SIG-M5 treated with dmso at 0.1 percent for 504 hours (cell line): ENCODE results near the gene SRD5A3.

ENCODE experiments used
- DNase-seq: peaks from one replicate; lab custom pipeline; 2025; ENCODE audit not compliant: unreplicated experiment; lab: John Stamatoyannopoulos, UW

The SRD5A3 gene

GRCh38 chr4:55373461-55373860, 27.4 kb downstream of the SRD5A3 start:
- no peak for DNase-seq

DNA sequence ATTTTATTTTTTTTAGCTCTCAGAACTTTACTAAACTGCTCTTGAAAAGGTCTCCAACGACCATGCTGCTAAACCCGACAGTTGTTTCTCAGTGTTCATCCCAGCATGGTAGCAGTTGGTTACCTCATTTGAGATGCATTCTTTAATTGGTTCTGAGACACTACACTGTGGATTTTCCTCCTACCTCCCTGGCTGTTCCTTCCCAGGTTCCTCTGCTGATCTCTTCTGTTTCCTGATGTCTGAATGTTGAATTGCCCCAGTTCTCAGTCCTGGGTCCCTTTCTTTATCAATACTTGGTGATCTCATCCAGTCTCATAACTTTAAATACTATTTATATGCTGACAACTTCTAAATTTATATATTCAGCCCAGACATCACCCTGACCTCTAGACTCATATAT, 30.7 kb downstream of the SRD5A3 start:
- DNase-seq = no peak

GRCh38 chr4:55378617-55379467, 32.8 kb downstream of the SRD5A3 start:
- no peak for DNase-seq

GRCh38 chr4:55380576-55380975, 34.5 kb downstream of the SRD5A3 start:
- no peak for DNase-seq

DNA sequence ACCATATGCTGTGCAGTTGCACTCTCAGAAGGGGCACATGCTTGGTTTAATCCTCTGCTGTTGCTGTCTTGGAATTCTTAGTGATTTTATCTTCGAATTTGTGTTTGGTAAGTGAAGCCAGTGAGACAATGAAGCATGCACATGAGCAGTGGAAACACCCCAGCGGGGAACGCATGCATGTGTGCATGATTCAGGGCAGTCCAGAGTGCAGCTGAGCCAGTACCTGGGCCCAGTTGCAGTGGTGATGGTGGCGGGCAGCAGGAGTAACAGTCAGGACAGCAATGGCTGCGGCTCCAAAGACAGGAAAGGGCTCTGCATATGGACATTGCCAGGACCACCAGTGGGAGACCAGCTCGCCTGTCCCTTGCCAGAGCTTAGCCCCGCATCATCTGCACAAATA, 35.5 kb downstream of the SRD5A3 start:
- no peak for DNase-seq

DNA sequence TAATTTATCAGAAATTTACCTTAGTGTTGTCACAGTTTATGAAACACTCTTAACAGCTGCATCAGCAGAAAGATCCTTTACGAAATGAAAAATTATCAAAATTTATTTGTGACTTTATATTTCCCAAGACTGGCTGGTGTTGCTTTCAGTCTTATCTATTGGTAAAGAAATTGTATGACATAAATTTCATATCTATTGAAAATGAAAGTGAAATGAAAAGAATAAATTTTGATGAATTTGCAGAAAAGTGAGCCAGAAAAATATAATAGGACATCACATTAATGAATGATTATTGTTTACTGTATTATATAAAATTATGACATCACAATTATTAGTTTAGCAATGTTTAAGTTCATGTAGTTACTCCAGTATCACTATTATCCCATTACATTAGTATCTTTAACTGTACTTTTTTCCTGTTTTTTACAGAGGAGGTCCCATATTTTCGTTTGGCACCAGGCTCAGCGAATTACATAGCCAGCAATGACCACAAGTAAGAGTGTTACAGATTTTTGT, 36.5 kb downstream of the SRD5A3 start:
- no peak for DNase-seq

DNA sequence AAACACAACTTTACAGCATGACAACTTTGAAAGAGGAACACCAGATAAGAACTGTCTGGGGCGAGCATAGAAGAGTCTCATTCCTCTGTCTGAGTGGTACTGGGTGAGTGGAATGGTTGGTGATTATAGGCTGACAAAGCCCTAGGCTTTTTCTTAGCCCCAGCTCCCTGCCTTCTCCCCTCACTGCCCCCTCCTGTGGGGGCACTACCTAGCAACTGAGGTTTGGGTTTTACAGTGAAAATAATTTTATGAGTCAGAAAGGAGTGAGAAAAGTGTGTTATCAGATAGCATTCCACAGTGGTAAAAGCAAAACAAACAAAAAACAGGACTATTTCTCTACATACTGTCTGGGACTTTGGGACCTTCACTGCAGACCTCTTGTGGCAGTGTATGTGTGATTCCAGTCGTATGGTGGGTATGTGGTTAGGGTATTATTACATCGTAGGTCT, 39.2 kb downstream of the SRD5A3 start:
- no peak for DNase-seq

DNA sequence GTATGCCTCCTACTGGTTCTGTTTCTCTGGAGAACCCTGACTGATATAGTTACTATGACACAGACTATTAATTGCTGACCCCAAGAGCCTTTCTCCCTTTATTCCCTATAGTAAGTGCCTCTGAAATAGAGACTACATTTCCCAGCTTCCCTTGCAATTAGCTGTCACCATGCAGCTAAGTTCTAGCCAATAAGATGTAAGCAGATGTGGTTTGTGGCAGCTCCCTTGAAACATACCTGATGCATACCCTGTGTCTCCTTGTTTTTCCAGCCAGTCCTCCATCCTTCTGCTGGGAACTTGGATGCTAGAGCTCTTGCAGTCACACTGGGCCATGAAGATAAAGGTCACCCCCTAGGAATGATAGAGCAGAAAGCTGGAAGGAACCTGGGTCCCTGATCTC, 40.0 kb downstream of the SRD5A3 start:
- DNase-seq = peak; percentile 21

GRCh38 chr4:55386840-55387239, 40.8 kb downstream of the SRD5A3 start:
- no peak for DNase-seq

- no peak for DNase-seq
These were observed 47.6 kb downstream of the SRD5A3 start for GRCh38 chr4:55393461-55394320.

DNA sequence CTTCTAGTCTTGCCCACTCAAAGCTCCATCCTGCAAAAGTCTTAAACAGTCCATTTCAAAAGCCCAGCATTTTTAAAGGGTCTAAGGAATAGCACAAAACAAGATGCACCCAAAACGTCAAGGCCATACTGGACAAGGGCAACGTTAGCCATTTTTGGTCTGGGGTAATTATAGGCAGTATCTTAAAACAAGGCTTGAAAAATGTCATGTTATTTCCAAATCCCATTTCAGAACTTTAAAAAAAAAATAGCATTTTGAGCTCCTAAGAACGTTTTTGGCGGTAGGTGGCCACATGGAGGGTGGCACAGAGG, 49.1 kb downstream of the SRD5A3 start:
- no peak for DNase-seq

DNA sequence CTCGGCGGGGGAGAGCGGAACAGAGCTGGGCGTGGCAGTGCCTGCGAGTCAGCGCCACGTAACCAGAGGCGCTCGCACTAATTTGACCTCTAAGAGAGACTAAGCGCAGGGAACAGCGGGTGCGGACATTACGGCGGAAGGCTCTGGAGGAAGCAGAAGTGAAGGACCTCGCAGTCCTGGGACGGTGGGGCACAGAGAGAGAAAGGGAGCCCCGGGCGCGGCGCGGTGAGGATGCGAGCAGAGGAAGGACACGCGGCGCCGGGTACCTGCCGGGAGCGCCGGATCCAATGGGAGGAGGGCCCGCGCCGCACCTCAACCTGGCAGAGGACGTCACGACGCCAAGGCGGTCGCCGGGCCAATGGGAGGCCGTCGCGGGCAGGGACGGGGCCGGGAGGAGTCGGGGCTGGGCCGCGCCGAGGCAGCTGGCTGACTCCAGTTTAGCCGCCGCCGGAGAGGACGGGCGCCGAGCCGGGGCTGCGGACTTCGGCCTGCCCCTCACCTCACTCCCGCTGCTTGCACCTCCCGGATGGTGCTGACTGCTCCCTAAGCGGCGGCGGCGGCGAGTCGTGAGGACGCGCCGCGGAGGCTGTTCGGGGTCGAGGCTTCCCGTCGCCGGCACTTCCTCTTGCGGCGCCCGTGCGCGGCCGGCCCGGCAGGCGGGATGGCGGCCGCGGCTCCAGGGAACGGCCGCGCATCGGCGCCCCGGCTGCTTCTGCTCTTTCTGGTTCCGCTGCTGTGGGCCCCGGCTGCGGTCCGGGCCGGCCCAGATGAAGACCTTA, 49.7 kb downstream of the SRD5A3 start, which contains the start of gene TMEM165:
Gene TMEM165, plus strand, starts transcription at position 429 of the 779 bp plus-strand sequence. Its CDS starts 233 bp downstream, at position 662.
- DNase-seq = peak; percentile 90

- peak; percentile 27 for DNase-seq
These were observed 50.5 kb downstream of the SRD5A3 start for GRCh38 chr4:55396308-55397125.

GRCh38 chr4:55397126-55397436, 51.0 kb downstream of the SRD5A3 start:
- DNase-seq = no peak

DNA sequence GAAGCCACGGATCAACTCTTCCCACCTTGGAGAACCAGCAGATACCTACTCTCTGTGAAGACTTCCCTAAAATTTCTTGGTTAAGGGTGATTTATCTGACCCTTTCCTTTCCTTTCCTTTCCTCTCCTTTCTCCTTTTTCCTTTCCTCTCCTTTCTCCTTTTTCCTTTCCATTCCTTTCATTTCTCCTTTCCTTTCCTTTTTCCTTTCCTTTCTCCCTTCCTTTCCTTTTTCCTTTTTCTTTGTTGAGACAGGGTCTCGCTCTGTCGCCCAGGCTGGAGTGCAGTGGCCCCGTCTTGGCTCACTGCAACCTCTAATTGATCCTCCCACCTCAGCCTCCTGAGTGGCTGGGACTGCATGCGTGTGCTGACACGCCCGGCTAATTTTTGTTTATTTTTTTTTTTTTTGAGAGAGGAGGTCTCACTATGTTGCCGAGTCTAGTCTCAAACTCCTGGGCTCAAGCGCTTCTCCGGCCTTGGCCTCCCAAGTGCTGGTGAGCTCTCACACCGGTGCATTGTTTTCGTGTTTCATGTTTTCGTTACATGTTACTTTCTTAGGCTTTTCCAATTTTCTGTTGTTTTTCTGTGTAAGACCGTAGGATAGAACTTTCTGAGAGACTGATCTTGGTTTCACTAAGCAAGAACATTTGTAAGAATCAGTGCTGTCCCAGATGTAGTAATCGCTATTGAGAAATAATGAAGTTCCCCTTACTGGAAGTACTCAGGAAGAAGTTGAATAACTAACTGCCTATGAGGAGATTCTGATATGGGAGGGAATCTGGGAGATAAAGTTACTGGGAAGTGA, 51.7 kb downstream of the SRD5A3 start:
- peak; percentile 66 for DNase-seq

DNA sequence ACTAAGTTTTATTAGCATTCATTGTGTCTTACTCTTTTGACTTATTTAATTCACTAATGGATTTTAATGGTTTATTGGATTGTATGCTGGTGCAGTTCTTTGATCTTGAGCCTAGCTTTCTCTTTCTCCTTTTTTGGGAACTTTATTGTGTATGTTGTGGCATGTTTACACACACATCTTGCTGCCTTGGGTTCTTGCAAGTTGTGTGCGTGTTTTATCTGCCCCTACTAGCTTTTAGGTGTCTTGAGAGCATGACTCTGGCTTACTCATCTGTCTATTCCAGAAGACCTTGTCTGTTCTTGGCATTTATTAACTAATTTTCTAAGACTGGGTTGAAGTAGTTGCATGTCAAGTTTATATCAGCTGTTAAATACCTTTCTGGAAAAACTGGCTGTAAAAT, 52.4 kb downstream of the SRD5A3 start:
- DNase-seq = peak; percentile 16

DNA sequence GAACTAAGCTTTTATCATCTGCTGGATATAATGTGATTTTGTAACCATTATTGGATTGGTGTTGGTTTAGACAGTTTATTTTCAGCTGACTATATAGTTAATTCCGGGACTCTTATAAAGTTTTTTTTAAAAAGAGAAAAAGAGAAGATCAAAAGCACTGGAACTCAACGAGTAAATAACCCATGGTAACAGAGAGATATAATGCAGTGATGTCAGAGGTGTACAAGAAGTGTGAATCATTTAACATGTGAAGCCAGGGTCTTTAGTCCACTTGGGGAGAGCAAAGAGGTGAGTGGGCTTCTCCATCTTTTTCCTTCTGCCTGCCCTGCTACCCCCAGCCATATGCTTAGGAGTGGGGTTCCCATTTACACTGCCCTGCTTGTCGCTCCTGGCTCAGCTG, 52.9 kb downstream of the SRD5A3 start:
- DNase-seq = no peak

- DNase-seq = no peak
These were observed 53.5 kb downstream of the SRD5A3 start for GRCh38 chr4:55399581-55399980.

GRCh38 chr4:55405073-55405472, 59.0 kb downstream of the SRD5A3 start:
- no peak for DNase-seq

DNA sequence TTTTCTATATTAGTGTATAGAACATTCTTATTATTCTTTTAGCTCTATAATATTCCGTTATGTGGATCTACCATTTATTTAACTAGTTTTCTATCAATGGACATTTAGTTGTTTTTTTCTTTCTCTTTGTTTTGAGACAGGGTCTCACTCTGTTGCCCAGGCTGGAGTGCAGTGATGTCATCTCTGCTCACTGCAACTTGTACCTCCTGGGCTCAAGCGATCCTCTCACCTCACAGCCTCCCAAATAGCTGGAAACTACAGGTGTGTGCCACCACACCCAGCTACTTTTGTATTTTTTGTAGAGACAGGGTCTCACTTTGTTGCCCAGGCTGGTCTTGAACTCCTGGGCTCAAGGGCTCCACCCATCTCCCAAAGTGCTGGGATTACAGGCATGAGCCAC, 60.5 kb downstream of the SRD5A3 start:
- DNase-seq = no peak
